ENCODE results near the gene IFT20. TPM values are rescaled to one million over a fixed set of nuclear protein-coding genes. Genes with fewer than 3 reads are reported as not detected.

The IFT20 gene
- total and polyA plus RNA-seq, 2 of the 13 experiments (the other 11 are each of a cell fraction or from before 2014, with no cell fraction given): 28.0 to 37.8 TPM

GRCh38 chr17:28363776-28364650 is 28.7 kb upstream of the IFT20 start:
- intact Hi-C loops (cut with micrococcal nuclease; ENCODE audit: unreplicated experiment): no loop called here
- Histone ChIP-seq H3K4me3 (replicated peaks in 1 of 3; ENCODE audit: insufficient read depth in 1 of 3, low read depth in 2 of 3, low read length in 3 of 3) (no peak overlapping the region), H3K9me3 (ENCODE audit: low read length) (no peaks in the 10 kb centered on the region), H3K4me2 (ENCODE audit: low read depth, low read length) (no peak overlapping the region), H3K79me2 (ENCODE audit: insufficient read depth, low read length) (peaks cover 9% of the 10 kb centered on the region), H3K27me3 (ENCODE audit: control insufficient read depth in 1 of 2, insufficient read depth in 2 of 2, low read length in 2 of 2) (no peaks in the 10 kb centered on the region), H4K20me1 (ENCODE audit: insufficient read depth, low read length) (no peaks in the 10 kb centered on the region), H2AFZ (ENCODE audit: low read length) (no peak overlapping the region), H3K9ac (ENCODE audit: insufficient read depth, low read depth, low read length) (no peak overlapping the region), H3K4me1 (ENCODE audit: insufficient read depth, low read length) (peaks cover 33% of the 10 kb centered on the region), H3K36me3 (replicated peaks in 1 of 2; ENCODE audit: control insufficient read depth in 1 of 2, insufficient read depth in 2 of 2, low read length in 2 of 2) (peaks cover 19 to 41% of the 10 kb centered on the region in 2 experiments), H3K27ac (ENCODE audit: extremely low read length, insufficient read depth, low read length) (no peak overlapping the region)
- ChIA-PET CTCF (ENCODE audit: low intra/inter-chr PET ratio, low total read pairs) (no interaction called here), POLR2A (interaction anchor here (0.8 to 8.3 kb wide), 6 partner anchors 9 to 58 kb away, joined by 3 to 122 read pairs (median 3); partner anchors contain the start of genes IFT20, SLC46A1 and TNFAIP1)
- DNase-seq (ENCODE audit: low spot score) (no peak), ATAC-seq (no peak), FAIRE-seq (no peak)
- in situ Hi-C loops (cut with HindIII; ENCODE audit: extremely low pct_ligation_motif_present, low pct_unique_long_range_greater_than_20kb): no loop called here
- TF ChIP-seq PRPF4 (IDR thresholded peaks at IDR 0.05; ENCODE audit: low read depth, low read length, poor library complexity, severe bottlenecking) (no peak), ZSCAN25 (CRISPR knock-in tag; IDR thresholded peaks at IDR 0.05) (no peak), ZNF501 (CRISPR knock-in tag; IDR thresholded peaks at IDR 0.05) (no peak), ZEB1 (IDR thresholded peaks at IDR 0.05; ENCODE audit: insufficient replicate concordance, low read depth) (no peak), FOXO1 (CRISPR knock-in tag; IDR thresholded peaks at IDR 0.05) (no peak)
- 97% methylated on average over 5 of the region's 8 CpGs for WGBS (ENCODE audit: low lambda C conversion rate)
- no TSS peak for BruUV-seq (replicated peaks)

DNA sequence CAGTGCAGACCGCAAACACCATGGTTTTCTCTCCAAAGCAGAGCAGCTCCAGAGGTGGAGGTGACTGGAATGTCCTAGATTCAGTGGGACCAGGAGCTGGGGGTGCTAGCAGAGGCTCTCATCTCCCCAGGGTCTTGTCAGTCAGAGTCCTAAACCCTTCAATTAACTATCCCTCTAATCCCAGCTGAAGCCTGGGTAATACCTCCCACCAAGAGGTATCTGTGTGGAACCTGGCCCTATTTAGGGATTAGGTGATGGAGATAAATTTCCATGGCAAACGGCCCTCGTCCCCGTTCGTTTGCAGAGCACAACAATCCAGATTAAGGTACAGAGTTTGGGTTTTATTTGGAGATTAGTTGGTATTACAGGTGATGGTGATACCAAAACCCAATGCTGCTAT is 27.9 kb upstream of the IFT20 start:
- intact Hi-C loops (cut with micrococcal nuclease; ENCODE audit: unreplicated experiment) (no loop called here), in situ Hi-C loops (cut with HindIII; ENCODE audit: extremely low pct_ligation_motif_present, low pct_unique_long_range_greater_than_20kb) (no loop called here)
- Histone ChIP-seq H4K20me1 (ENCODE audit: insufficient read depth, low read length) (no peaks in the 10 kb centered on the region), H3K4me1 (ENCODE audit: insufficient read depth, low read length) (peaks cover 33% of the 10 kb centered on the region), H3K36me3 (replicated peaks in 1 of 2; ENCODE audit: control insufficient read depth in 1 of 2, insufficient read depth in 2 of 2, low read length in 2 of 2) (peaks cover 19 to 41% of the 10 kb centered on the region in 2 experiments), H3K4me2 (ENCODE audit: low read depth, low read length) (no peak overlapping the region), H3K27ac (ENCODE audit: extremely low read length, insufficient read depth, low read length) (no peak overlapping the region), H3K9ac (ENCODE audit: insufficient read depth, low read depth, low read length) (no peak overlapping the region), H3K27me3 (ENCODE audit: control insufficient read depth in 1 of 2, insufficient read depth in 2 of 2, low read length in 2 of 2) (no peaks in the 10 kb centered on the region; a peak in 1 of 5 replicates), H2AFZ (ENCODE audit: low read length) (no peak overlapping the region), H3K9me3 (ENCODE audit: low read length) (no peaks in the 10 kb centered on the region), H3K79me2 (ENCODE audit: insufficient read depth, low read length) (peaks cover 11% of the 10 kb centered on the region), H3K4me3 (replicated peaks in 1 of 3; ENCODE audit: insufficient read depth in 1 of 3, low read depth in 2 of 3, low read length in 3 of 3) (no peak overlapping the region)
- BruUV-seq (replicated peaks): no TSS peak
- ATAC-seq (no peak), DNase-seq (ENCODE audit: low spot score) (no peak), FAIRE-seq (no peak)
- 97% methylated on average over 5 of the region's 5 CpGs for WGBS (ENCODE audit: low lambda C conversion rate)
- ChIA-PET CTCF (ENCODE audit: low intra/inter-chr PET ratio, low total read pairs) (no interaction called here), POLR2A (interaction anchor here (1.1 to 1.6 kb wide), 2 partner anchors 8 to 28 kb away, joined by 3 to 5 read pairs; partner anchors contain the start of genes IFT20 and TNFAIP1)
- TF ChIP-seq, protein P1, sequence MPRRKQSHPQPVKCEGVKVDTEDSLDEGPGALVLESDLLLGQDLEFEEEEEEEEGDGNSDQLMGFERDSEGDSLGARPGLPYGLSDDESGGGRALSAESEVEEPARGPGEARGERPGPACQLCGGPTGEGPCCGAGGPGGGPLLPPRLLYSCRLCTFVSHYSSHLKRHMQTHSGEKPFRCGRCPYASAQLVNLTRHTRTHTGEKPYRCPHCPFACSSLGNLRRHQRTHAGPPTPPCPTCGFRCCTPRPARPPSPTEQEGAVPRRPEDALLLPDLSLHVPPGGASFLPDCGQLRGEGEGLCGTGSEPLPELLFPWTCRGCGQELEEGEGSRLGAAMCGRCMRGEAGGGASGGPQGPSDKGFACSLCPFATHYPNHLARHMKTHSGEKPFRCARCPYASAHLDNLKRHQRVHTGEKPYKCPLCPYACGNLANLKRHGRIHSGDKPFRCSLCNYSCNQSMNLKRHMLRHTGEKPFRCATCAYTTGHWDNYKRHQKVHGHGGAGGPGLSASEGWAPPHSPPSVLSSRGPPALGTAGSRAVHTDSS (CRISPR knock-in tag; conservative IDR thresholded peaks at IDR 0.05): no peak
- TF ChIP-seq ZFP37 (CRISPR knock-in tag; IDR thresholded peaks at IDR 0.05; ENCODE audit: borderline replicate concordance): no peak
- TF ChIP-seq MTA3 (CRISPR knock-in tag; IDR thresholded peaks at IDR 0.05): no peak
- TF ChIP-seq POLR2G (IDR thresholded peaks at IDR 0.05; ENCODE audit: low read depth, low read length): 0 out of 2 replicates have a peak, but pooled peaks have one; percentile 12
- TF ChIP-seq, protein P2, sequence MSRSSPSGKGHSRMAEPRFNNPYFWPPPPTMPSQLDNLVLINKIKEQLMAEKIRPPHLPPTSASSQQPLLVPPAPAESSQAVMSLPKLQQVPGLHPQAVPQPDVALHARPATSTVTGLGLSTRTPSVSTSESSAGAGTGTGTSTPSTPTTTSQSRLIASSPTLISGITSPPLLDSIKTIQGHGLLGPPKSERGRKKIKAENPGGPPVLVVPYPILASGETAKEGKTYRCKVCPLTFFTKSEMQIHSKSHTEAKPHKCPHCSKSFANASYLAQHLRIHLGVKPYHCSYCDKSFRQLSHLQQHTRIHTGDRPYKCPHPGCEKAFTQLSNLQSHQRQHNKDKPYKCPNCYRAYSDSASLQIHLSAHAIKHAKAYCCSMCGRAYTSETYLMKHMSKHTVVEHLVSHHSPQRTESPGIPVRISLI (CRISPR knock-in tag; IDR thresholded peaks at IDR 0.05; ENCODE audit: borderline replicate concordance): no peak

Data from HepG2 (cell line).